Epidermal melanocyte (primary cell): Measurements from ENCODE around the gene ANKRD40.

Experiments used
- DNase-seq: peaks from one replicate; pipeline ENCODE4 v3.0.0; 2011; ENCODE audit warnings: low spot score; ENCODE audit not compliant: insufficient read length

ANKRD40 gene

DNA sequence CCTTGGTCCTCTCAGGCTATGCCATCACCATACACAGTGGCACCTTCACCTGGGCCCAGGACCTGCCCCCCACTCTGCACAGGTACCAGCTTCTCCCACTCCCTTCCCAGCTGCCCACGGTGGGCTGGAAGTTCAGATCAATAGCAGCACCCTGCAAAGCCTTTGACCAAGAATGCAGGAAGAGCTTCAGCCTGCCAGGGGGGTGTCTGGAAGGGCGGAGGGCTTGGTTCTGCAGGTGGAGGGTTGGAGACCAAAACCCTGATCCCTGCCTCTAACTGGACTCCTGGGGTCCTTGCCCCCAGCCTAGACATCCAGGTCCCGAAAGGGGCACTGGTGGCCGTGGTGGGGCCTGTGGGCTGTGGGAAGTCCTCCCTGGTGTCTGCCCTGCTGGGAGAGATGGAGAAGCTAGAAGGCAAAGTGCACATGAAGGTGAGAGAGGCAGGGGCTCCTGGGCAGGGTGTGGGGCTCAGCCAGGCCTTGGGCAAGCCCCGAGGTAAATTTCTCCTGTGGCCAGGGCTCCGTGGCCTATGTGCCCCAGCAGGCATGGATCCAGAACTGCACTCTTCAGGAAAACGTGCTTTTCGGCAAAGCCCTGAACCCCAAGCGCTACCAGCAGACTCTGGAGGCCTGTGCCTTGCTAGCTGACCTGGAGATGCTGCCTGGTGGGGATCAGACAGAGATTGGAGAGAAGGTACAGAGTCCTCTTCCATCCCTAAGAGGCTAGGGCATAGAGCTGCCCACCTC, 38.7 kb downstream of the ANKRD40 start:
- DNase-seq, result no peak

DNA sequence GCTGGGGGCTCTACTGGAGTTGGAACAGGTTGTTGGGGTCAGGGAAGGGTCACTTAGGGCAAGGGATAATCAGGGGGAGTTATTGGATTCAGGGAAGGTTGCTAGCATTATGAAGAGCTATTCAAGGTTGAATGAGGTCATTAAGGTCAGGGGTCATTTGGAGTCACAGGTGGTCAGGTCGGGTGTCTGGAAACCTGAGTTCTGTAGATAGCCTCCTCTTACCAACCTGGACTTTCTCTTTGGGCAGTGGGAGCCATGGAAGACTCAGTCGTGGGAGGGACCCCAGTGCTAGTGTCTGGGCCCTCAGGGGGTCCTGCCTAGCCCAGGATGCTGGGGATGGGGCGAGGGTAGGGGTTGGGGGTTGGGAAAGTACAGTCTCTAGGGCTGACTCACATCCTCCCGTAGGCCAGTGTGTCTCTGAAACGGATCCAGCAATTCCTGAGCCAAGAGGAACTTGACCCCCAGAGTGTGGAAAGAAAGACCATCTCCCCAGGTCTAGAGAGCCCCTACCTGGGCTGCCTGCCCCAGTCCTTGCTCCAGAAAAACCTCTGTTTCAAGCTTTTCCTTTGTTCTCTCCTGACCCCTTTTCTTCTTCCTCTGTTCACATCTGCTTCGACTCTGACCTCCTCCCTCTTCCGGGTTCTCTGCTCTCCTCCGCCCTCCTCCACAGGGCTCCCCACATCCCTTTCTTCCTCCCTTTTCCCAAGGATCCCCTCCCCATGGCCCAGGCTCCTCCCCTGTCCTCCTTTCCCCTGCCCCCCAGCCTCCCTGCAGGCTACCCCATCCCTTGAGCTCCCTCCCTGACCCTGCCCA, 39.5 kb downstream of the ANKRD40 start:
- no peak for DNase-seq

DNA sequence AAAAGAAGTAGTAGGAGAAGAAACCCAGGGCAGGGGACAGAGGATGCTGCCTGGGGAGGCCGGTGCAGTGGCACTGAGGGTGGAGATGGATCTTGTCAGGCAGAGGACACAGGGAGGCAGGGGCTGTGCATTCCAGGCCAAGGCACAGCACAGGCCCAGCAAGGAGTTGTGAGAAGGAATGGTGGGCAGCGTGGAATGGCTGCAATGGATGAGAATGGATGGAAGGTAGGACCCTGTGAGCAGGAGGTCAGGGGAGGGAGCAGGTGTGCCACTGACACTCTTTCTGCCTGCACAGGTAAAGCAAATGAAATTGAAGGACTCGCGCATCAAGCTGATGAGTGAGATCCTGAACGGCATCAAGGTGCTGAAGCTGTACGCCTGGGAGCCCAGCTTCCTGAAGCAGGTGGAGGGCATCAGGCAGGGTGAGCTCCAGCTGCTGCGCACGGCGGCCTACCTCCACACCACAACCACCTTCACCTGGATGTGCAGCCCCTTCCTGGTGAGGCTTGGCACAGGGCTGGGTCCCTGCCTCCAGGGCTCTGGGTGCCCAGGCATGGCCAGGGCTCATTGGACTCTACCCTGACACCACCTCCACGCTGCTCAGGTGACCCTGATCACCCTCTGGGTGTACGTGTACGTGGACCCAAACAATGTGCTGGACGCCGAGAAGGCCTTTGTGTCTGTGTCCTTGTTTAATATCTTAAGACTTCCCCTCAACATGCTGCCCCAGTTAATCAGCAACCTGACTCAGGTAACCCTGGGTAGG, 40.3 kb downstream of the ANKRD40 start:
- no peak for DNase-seq

GRCh38 chr17:50666316-50666715, 41.4 kb downstream of the ANKRD40 start:
- no peak for DNase-seq

- no peak for DNase-seq
Measured at GRCh38 chr17:50665838-50666237, 41.9 kb downstream of the ANKRD40 start.

DNA sequence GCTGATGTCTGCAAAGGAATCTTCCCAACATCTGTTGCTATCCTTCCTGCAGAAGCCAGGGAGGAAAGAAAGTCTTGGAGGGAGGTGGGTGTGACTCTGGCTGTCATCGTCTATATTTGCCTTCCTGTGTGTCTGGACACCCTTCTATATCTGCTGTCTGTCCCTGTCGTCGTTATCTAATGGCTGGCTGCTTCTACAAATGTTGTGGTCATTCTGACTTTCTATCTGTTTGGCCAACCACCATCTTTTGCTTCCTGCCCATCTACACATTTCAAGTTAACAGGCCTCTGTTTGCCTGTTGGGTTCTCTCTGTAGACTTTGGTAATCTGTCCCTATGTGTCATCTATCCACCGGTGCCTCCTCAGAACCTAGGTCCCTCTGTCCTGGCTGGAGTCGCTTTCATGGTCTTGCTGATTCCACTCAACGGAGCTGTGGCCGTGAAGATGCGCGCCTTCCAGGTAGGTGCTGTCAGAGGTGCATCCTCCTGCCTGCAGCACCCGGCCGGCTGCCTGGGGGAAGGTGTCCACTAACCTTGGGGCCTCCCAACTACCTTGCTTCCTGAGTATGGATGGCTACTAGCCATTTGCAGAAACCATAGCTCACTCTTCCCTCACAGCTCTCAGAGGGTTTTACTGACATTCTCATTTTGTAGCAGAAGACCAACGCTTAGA, 42.8 kb downstream of the ANKRD40 start:
- DNase-seq, result no peak

DNA sequence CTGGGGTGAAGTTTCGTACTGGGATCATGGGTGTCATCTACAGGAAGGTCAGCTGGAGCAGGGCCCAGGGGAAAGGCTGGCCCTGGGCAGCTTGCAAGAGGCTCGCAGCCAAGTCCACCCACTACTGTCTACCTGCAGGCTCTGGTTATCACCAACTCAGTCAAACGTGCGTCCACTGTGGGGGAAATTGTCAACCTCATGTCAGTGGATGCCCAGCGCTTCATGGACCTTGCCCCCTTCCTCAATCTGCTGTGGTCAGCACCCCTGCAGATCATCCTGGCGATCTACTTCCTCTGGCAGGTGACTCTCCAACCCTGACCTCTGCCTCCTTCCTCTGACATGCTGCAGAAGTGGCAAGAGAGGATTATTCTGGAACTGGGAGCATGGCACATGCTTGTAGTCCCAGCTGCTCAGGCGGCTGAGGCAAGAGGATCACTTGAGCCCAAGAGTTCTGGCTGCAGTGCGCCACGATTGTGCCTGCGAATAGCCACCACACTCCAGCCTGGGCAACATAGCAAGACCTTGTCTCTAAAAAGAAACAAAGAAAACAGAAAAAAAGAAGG, 43.8 kb downstream of the ANKRD40 start:
- DNase-seq, result no peak

DNA sequence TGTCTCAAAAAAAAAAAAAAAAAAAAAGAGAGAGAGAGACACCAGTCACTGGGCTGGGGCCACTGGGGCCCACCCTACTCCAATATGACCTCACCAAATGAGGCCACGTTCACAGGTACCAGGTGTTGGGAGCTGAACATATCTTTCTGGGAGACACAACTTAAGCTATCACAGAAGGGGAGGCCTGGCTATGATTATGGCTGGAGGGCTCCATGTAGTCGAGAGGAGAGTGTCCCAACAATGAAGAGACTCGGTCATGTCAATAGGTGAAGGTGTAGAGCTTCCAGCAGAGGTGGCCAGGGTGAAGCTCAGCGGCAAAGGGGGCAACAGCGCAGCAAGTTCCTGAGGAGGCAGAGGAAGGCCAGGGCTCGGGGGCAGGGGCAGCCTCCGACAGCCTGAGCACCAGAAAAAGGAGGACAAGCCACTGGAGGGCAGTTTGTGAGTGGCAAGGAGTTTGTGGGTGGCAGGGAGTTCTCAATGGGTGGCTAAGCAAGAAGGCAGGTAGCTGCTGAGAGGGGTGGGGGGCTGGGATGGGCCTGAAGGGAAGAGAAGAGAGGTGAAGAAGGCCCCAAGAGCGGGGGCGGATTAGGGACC, 45.0 kb downstream of the ANKRD40 start:
- no peak for DNase-seq

- DNase-seq, result peak; percentile 65
Measured at GRCh38 chr17:50661795-50662391, 45.8 kb downstream of the ANKRD40 start.

DNA sequence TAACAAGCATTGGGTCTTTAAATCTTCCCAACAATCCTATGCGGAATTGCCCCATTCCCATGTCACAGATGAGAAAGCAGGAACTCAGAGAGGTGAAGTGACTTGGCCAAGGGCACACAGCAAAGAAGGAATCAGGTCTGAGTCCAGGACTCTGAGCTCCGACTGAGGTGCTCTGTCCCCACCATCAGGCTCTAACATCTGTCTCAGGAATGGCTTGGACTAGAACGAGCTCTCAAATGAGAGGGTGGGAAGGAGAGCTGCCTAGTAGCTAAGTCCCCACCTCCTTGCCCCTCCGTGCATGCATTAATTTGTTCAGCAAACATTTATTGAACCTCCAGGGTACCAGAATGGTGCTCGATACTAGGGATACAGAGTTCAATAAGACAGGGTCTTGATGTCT, 46.4 kb downstream of the ANKRD40 start:
- DNase-seq, result no peak

DNA sequence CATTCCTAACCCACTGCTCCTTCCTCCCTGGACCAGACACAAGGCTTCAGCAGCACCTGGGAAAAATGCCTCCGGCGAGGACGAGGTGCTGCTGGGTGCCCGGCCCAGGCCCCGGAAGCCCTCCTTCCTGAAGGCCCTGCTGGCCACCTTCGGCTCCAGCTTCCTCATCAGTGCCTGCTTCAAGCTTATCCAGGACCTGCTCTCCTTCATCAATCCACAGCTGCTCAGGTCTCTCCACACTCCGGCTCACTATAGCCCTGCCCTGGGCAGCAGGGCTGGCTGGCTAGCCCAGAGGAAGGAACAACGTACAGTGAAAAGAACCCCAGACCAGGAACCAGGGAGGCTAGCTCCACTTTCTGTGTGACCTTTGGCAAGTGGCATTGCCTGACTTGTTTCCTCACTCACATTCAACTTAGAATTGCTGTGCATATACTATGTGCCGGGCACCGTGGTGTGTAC, 46.8 kb downstream of the ANKRD40 start:
- no peak for DNase-seq

DNA sequence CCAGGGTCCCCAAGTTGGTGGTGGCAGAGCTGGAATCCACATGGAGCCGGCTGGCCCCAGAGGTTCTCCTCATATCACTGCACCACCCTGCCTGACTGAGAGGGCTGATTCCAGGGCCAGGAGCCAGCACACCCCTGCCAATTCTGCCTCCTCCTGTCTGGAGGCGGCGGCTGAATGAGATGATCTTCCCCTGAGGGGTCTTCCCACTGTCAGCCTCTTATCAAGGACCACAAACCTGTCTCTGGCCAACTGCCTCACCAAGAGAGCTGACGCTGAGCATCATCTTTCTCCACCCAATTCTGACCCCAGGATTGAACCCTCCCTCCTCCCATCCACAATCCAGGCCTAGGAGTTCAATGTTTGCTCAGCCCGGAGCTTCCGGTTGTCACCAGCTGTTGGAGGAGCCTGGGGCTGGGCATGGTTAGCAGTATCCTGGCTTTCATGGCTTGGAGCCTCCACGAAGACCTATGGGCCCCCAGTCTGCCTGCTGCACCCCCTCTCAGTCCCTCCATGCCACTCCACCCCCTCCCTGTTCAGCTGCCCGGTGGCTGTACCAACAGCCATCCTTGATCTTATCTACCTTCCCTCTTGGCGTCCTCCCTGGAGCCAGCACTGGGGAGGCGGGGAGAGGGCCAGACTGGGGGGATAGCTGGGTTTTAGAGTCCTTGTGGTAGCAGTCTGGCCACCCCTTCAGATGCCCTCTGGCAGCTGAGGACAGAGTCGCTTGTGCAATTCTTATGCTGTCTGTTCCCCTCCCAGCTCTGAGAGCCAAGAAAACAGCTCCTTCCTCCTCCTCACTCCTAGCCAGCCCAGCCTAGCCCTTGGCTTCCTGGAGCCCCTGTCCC, 47.5 kb downstream of the ANKRD40 start:
- DNase-seq, result no peak

DNA sequence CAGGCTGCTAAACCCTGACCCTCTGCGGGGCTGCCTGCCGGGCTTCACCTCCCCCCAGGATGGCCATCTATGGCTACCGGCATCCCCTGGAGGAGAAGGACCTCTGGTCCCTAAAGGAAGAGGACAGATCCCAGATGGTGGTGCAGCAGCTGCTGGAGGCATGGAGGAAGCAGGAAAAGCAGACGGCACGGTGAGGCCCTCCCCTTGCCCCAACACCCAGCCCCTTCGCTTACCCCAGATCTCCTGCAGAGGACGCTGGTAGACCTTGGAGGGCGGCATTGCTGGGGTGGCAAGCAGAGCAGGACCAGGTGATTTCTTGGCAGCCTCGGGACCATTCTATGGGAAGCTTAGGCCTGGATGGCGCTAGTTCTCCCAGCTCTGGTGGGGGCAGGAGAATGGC, 48.5 kb downstream of the ANKRD40 start:
- no peak for DNase-seq

GRCh38 chr17:50658616-50659015, 49.1 kb downstream of the ANKRD40 start:
- no peak for DNase-seq

DNA sequence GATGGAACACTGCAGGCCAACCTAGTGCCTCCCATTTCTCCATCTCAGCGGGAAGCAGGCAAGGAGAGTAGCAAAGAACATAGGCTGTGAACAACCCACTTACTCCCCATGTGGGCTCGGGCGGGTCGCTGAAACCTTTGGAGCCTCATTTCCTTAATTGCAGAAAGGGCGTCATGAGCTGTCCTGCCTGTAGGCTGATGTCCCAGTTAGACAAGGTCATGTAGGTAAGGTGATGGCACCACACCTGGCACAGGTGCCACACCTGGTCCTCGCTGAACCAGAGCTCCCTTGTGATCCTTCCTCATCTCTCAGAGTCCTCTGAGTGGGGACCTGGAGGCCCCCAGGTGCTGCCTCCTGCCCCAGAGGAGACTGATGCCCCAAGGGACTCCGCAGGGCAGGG, 50.1 kb downstream of the ANKRD40 start:
- DNase-seq, result no peak

- DNase-seq, result no peak
Measured at GRCh38 chr17:50657054-50657453, 50.7 kb downstream of the ANKRD40 start.

DNA sequence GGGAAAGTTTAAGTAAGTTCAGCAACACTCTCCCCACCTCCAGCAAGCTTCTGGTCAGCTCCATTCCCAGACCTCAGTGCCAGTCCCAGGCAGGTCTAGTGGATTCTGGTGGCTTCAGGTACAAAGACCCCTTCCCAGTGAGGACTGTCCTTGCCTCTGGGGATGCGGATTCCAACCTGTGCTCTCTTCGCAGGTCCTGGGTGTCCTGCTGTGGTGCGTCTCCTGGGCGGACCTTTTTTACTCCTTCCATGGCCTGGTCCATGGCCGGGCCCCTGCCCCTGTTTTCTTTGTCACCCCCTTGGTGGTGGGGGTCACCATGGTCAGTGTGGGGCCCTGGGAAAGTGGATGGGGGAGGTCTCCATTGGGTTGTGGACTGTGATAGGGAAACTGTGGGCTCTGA, 51.2 kb downstream of the ANKRD40 start:
- DNase-seq, result no peak

- DNase-seq, result no peak
Measured at GRCh38 chr17:50653738-50654137, 54.0 kb downstream of the ANKRD40 start.

DNA sequence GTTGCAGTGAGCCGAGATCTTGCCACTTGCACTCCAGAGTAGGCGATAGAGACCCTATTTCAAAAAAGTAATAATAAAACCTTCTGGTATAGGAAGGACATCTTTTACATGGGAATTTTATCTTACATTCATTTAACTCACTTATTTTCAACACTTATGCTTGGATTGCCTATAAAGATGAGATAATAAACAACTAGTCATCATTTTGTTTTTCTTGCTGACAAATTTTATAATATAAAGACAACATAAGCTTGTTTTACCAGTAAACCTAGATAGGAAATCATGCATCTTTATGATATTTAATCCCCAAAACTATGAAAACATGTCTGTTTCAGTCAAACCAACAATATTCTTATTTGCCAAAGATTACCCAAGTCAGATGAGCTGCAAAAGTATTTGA, 56.1 kb downstream of the ANKRD40 start:
- no peak for DNase-seq
